ENCODE data around the gene TNNI3.

TNNI3 gene

GRCh38 chr19:55160986-55161365 is 3.4 kb upstream of the TNNI3 start:
- Histone ChIP-seq H4K8ac (ENCODE audit: low read depth, low read length) (no peak overlapping the region), H3K79me2 (ENCODE audit: control insufficient read depth, insufficient read depth, low read length) (no peaks in the 10 kb centered on the region), H3K56ac (ENCODE audit: low read length) (peak overlapping the region; percentile 42), H2BK15ac (replicated peaks; ENCODE audit: low read depth) (no peak overlapping the region), H3K4me3 (ENCODE audit: low read length) (no peak overlapping the region), H2BK5ac (ENCODE audit: low read length) (no peak overlapping the region), H3K79me1 (ENCODE audit: low read length) (no peaks in the 10 kb centered on the region), H3K27me3 (ENCODE audit: insufficient read depth, low read length, poor library complexity) (peaks cover 6% of the 10 kb centered on the region), H2BK120ac (ENCODE audit: low read depth, low read length) (no peak overlapping the region), H3K4me1 (ENCODE audit: control insufficient read depth, low read depth, low read length) (no peaks in the 10 kb centered on the region), H3K36me3 (ENCODE audit: control insufficient read depth, insufficient read depth, low read length) (no peaks in the 10 kb centered on the region), H3K9ac (ENCODE audit: low read length) (no peak overlapping the region), H3K4ac (ENCODE audit: low read depth, low read length) (no peak overlapping the region), H3K27ac (ENCODE audit: low read depth, low read length) (no peak overlapping the region), H4K5ac (ENCODE audit: low read length) (no peak overlapping the region), H3K18ac (ENCODE audit: low read length) (no peak overlapping the region), H3K4me2 (ENCODE audit: low read length) (no peak overlapping the region), H3K23ac (ENCODE audit: low read length) (no peak overlapping the region), H2AK5ac (ENCODE audit: low read length) (no peak overlapping the region)
- no peak for DNase-seq
- no CpG with 5 or more reads among the region's 32 CpGs for WGBS (ENCODE audit: extremely low coverage, insufficient coverage, low lambda C conversion rate)

- Histone ChIP-seq H4K5ac (ENCODE audit: low read length) (no peak overlapping the region), H3K27me3 (ENCODE audit: insufficient read depth, low read length, poor library complexity) (peaks cover 6% of the 10 kb centered on the region), H3K27ac (ENCODE audit: low read depth, low read length) (no peak overlapping the region), H3K79me1 (ENCODE audit: low read length) (no peaks in the 10 kb centered on the region), H3K4me3 (ENCODE audit: low read length) (no peak overlapping the region), H2AK5ac (ENCODE audit: low read length) (no peak overlapping the region), H2BK5ac (ENCODE audit: low read length) (no peak overlapping the region), H3K79me2 (ENCODE audit: control insufficient read depth, insufficient read depth, low read length) (no peaks in the 10 kb centered on the region), H3K4me2 (ENCODE audit: low read length) (no peak overlapping the region), H3K56ac (ENCODE audit: low read length) (peak overlapping the region; percentile 15), H2BK15ac (replicated peaks; ENCODE audit: low read depth) (no peak overlapping the region), H3K18ac (ENCODE audit: low read length) (no peak overlapping the region), H3K23ac (ENCODE audit: low read length) (no peak overlapping the region), H2BK120ac (ENCODE audit: low read depth, low read length) (no peak overlapping the region), H3K4ac (ENCODE audit: low read depth, low read length) (no peak overlapping the region), H3K9ac (ENCODE audit: low read length) (no peak overlapping the region), H3K4me1 (ENCODE audit: control insufficient read depth, low read depth, low read length) (no peaks in the 10 kb centered on the region), H4K8ac (ENCODE audit: low read depth, low read length) (no peak overlapping the region), H3K36me3 (ENCODE audit: control insufficient read depth, insufficient read depth, low read length) (no peaks in the 10 kb centered on the region)
- peak; percentile 97 for DNase-seq
- no CpG with 5 or more reads among the region's 33 CpGs for WGBS (ENCODE audit: extremely low coverage, insufficient coverage, low lambda C conversion rate)
These were observed 2.8 kb upstream of the TNNI3 start for GRCh38 chr19:55160128-55160985.

GRCh38 chr19:55158848-55159749 is 1.6 kb upstream of the TNNI3 start:
- H3K27ac ChIP-seq (ENCODE audit: low read depth, low read length), result no peak overlapping the region
- no peaks in the 10 kb centered on the region for H3K79me1 ChIP-seq (ENCODE audit: low read length)
- H2BK120ac ChIP-seq (ENCODE audit: low read depth, low read length), result no peak overlapping the region
- no peak overlapping the region for H3K18ac ChIP-seq (ENCODE audit: low read length)
- H2BK15ac ChIP-seq (replicated peaks; ENCODE audit: low read depth), result no peak overlapping the region
- H2BK5ac ChIP-seq (ENCODE audit: low read length), result no peak overlapping the region
- no peaks in the 10 kb centered on the region for H3K4me1 ChIP-seq (ENCODE audit: control insufficient read depth, low read depth, low read length)
- no peak overlapping the region for H2AK5ac ChIP-seq (ENCODE audit: low read length)
- no peaks in the 10 kb centered on the region for H3K36me3 ChIP-seq (ENCODE audit: control insufficient read depth, insufficient read depth, low read length)
- H3K4me3 ChIP-seq (ENCODE audit: low read length), result no peak overlapping the region
- H4K8ac ChIP-seq (ENCODE audit: low read depth, low read length), result no peak overlapping the region
- no peak overlapping the region for H4K5ac ChIP-seq (ENCODE audit: low read length)
- no CpG with 5 or more reads among the region's 18 CpGs for WGBS (ENCODE audit: extremely low coverage, insufficient coverage, low lambda C conversion rate)
- no peak overlapping the region for H3K23ac ChIP-seq (ENCODE audit: low read length)
- DNase-seq, result peak; percentile 75
- no peak overlapping the region for H3K4ac ChIP-seq (ENCODE audit: low read depth, low read length)
- H3K4me2 ChIP-seq (ENCODE audit: low read length), result no peak overlapping the region
- peaks cover 6% of the 10 kb centered on the region for H3K27me3 ChIP-seq (ENCODE audit: insufficient read depth, low read length, poor library complexity)
- H3K9ac ChIP-seq (ENCODE audit: low read length), result no peak overlapping the region
- peak overlapping the region; percentile 5 for H3K56ac ChIP-seq (ENCODE audit: low read length)
- no peaks in the 10 kb centered on the region for H3K79me2 ChIP-seq (ENCODE audit: control insufficient read depth, insufficient read depth, low read length)

- H3K4me3 ChIP-seq (ENCODE audit: low read length), result no peak overlapping the region
- no peak overlapping the region for H3K4me2 ChIP-seq (ENCODE audit: low read length)
- no peak overlapping the region for H2BK5ac ChIP-seq (ENCODE audit: low read length)
- no peak for DNase-seq
- H2AK5ac ChIP-seq (ENCODE audit: low read length), result no peak overlapping the region
- WGBS (ENCODE audit: extremely low coverage, insufficient coverage, low lambda C conversion rate), result no CpG with 5 or more reads among the region's 4 CpGs
- no peak overlapping the region for H3K18ac ChIP-seq (ENCODE audit: low read length)
- H3K4me1 ChIP-seq (ENCODE audit: control insufficient read depth, low read depth, low read length), result no peaks in the 10 kb centered on the region
- H3K9ac ChIP-seq (ENCODE audit: low read length), result no peak overlapping the region
- H3K79me2 ChIP-seq (ENCODE audit: control insufficient read depth, insufficient read depth, low read length), result no peaks in the 10 kb centered on the region
- H3K79me1 ChIP-seq (ENCODE audit: low read length), result no peaks in the 10 kb centered on the region
- no peak overlapping the region for H3K4ac ChIP-seq (ENCODE audit: low read depth, low read length)
- no peak overlapping the region for H3K56ac ChIP-seq (ENCODE audit: low read length)
- no peak overlapping the region for H2BK15ac ChIP-seq (replicated peaks; ENCODE audit: low read depth)
- no peak overlapping the region for H3K27ac ChIP-seq (ENCODE audit: low read depth, low read length)
- H4K5ac ChIP-seq (ENCODE audit: low read length), result no peak overlapping the region
- H4K8ac ChIP-seq (ENCODE audit: low read depth, low read length), result no peak overlapping the region
- peaks cover 6% of the 10 kb centered on the region for H3K27me3 ChIP-seq (ENCODE audit: insufficient read depth, low read length, poor library complexity)
- H2BK120ac ChIP-seq (ENCODE audit: low read depth, low read length), result no peak overlapping the region
- no peak overlapping the region for H3K23ac ChIP-seq (ENCODE audit: low read length)
- H3K36me3 ChIP-seq (ENCODE audit: control insufficient read depth, insufficient read depth, low read length), result no peaks in the 10 kb centered on the region
These were observed 891 bp upstream of the TNNI3 start for GRCh38 chr19:55158423-55158822.

GRCh38 chr19:55156202-55157063 is 1.1 kb downstream of the TNNI3 start:
- H4K5ac ChIP-seq (ENCODE audit: low read length), result no peak overlapping the region
- H3K27ac ChIP-seq (ENCODE audit: low read depth, low read length), result no peak overlapping the region
- peak overlapping the region; percentile 63 for H3K9ac ChIP-seq (ENCODE audit: low read length)
- peak overlapping the region; percentile 67 for H3K4me2 ChIP-seq (ENCODE audit: low read length)
- H3K4me1 ChIP-seq (ENCODE audit: control insufficient read depth, low read depth, low read length), result no peaks in the 10 kb centered on the region
- no peak overlapping the region for H2BK15ac ChIP-seq (replicated peaks; ENCODE audit: low read depth)
- H3K18ac ChIP-seq (ENCODE audit: low read length), result no peak overlapping the region
- H4K8ac ChIP-seq (ENCODE audit: low read depth, low read length), result no peak overlapping the region
- peak overlapping the region; percentile 26 for H3K4me3 ChIP-seq (ENCODE audit: low read length)
- H3K4ac ChIP-seq (ENCODE audit: low read depth, low read length), result no peak overlapping the region
- H3K36me3 ChIP-seq (ENCODE audit: control insufficient read depth, insufficient read depth, low read length), result no peaks in the 10 kb centered on the region
- no peak overlapping the region for H2BK5ac ChIP-seq (ENCODE audit: low read length)
- no peaks in the 10 kb centered on the region for H3K27me3 ChIP-seq (ENCODE audit: insufficient read depth, low read length, poor library complexity)
- no peaks in the 10 kb centered on the region for H3K79me2 ChIP-seq (ENCODE audit: control insufficient read depth, insufficient read depth, low read length)
- no peaks in the 10 kb centered on the region for H3K79me1 ChIP-seq (ENCODE audit: low read length)
- no CpG with 5 or more reads among the region's 52 CpGs for WGBS (ENCODE audit: extremely low coverage, insufficient coverage, low lambda C conversion rate)
- DNase-seq, result peak; percentile 91
- peak overlapping the region; percentile 81 for H3K56ac ChIP-seq (ENCODE audit: low read length)
- H2AK5ac ChIP-seq (ENCODE audit: low read length), result no peak overlapping the region
- H3K23ac ChIP-seq (ENCODE audit: low read length), result peak overlapping the region; percentile 57
- no peak overlapping the region for H2BK120ac ChIP-seq (ENCODE audit: low read depth, low read length)

Data from mesendoderm (in vitro differentiated cells).